HG03280 (cell line): Measurements from ENCODE around the gene CENPM.

ENCODE experiments used
- ATAC-seq: cut with Tn5 transposase; IDR thresholded peaks from one replicate; pipeline ENCODE4 v1.9.1; 2021; ENCODE audit warnings: mild to moderate bottlenecking, moderate library complexity; ENCODE audit not compliant: unreplicated experiment

Gene CENPM

DNA sequence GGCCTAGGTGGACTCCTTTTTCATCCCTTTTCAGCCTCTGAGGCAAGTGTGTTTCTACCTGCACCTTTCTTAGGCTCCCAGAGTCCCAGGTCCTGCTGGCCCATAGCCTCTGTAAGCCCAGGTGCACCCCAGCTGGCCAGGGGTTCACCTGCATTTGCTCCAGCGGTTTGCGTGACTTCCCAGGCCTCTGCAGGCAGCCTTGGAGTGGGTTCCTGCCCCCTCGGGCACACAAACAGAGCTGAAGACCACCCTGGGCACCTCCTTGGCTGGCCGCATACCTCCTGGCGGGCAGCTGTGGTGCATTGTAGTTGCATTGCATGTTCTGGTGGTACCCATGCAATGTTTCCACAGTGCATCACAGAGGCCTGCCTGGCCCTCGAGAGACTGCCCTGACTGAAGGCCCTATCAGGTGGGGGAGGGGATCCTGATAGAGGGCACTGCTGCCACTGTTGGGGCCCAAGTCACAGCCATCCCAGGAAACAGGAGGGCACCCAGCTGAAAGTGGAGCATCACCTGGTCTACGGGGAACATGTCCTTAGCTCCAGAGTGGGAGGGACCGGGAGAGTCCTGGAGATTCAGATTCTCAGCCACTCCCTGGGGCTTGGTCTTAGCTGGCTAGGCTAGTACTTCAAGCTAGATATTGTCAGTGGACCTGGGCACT, 46.2 kb downstream of the CENPM start:
- ATAC-seq = no peak

DNA sequence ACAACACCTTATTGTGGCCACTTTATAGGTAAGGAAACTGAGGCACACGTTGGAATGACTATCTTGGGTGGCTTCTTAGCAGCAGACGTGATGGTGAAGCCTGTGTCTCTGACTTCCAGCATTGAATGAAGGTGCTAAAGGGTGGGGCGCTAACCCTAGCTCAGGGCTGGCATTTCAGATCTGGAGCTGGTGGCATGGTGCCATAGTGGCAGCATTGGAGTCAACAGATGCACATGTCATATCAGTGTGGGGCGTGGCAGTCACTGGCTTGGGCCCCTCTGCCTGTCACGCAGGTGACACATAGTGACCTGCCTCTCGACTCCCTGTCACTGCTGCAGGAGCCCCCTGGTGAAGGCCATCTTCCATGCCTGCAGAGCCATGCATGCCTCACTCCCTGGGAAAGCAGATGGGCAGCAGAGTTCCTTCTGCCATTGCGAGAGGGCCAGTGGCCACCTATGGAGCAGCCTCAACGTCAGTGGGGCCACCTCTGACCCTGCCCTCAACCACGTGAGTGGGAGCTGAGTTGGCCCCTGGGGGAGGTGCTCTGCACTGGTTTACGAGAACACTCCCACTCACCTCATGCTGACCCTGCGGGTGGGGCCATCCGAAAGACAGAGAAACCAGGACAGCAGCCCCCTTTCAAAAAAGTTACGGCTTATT, 46.8 kb downstream of the CENPM start:
- no peak for ATAC-seq

DNA sequence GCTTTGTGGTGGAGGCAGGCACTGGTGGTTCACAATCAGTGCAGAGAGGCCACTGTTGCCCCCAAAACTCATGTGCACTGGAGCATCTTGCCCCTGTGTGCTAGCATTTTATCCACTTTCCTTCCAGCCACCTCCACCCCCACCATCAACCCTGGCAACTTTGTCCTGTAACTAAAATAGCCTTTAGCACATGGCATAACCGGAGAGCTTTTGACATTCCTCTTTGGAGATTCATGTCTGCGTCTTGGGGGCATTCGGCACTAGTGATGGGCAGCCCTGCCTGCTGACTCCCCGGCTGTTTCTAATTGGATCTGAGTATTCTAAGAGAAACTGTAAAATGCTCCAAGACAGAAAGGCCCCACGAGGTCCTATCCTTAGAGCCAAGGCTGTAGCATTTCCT, 47.8 kb downstream of the CENPM start:
- no peak for ATAC-seq

DNA sequence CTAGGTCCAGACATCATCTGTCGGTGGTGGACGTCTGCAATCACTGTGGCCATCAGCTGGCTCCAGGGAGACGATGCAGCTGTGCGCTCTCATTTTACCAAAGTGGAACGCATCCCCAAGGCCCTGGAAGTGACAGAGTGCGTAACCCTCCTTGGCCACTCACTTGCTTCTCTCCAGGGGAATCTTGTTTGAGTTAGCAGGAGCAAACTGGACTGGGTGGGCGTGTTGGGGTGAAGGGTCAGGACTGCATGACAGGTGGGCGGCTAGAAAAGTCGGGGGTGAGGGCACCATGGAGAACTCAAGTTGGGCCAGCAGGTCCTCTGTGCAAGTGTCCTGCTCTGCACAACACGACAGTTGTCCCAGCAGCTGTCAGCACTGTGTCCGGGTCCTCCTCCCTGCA, 48.3 kb downstream of the CENPM start:
- no peak for ATAC-seq

DNA sequence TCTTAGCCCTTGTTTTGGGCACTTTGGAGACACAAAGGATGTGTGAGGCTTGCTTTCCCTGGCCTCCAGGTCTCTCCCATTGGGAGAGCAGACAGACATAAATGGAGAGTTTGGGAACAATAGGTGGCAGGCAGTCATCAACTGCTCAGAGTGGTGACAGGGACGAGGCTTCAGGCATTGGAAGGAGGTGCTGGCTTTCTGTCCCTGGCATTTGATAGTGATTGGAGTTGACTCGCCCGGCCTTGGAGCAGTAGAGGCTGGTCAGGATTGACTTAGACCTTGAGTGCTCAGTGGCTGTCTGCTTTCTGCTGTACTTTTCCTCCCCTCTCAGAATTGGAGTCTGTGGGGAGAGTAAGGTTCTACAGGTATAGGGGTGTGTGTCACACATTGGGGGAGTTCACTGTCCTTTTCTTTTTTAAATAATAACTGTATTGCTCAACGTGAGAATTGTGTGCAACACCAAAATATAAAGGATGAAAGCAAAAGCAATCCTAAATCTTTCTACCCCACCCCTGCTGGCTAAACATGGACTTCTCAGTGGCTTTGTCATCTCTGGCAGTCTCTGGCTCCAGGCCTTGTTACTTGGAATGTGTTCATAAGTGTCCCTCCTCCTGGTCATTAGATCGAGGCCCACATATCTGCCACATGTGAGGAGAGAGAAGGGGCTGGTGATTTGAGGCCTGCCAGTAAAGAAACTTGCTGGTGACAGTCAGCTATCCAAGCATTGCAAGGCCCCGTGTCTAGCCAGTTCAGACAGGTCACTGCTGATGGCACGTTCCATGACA, 53.2 kb downstream of the CENPM start:
- no peak for ATAC-seq

DNA sequence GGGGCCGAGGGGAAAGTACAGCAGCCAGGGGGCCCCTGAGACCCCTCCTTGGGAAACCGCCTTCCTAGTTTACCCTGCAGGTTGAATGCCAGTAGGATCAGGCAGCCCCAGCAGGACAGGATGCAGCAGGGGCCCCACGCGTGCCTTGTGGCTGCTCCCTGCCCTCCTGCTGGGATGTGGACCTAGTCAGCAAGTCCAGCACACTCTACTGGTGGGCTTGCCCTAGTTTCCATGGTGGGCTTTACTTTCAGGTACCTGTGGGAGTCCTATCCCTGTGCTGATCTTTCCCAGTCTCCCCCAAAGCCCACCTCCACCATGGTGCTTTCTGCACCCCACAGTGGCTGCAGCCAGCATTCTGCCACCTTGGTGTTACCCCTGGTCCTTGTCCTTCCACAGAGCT, 54.2 kb downstream of the CENPM start:
- ATAC-seq = no peak

DNA sequence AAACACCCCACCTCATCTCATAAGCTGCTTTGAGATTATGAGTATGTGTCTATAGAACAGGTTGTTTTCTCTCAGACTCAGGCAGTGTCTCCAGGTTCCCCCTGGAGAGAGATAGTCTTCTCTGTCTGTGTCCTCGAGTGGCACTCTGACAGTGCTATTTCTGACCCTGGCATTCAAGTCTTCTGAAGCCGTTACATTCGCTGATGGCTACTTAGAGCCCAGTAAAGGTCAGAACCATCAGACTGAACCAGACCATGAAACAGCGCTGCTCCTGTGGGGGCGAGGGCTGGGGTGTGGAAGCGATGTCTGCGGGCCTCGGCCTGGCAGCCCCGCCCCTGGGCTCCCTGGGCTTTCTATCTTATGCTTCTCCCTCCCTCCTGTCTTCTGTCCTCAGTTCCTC, 55.5 kb downstream of the CENPM start:
- no peak for ATAC-seq
